Osteoblast (primary cell): ENCODE measurements around the gene SMIM17. TPM values are rescaled to one million over a fixed set of nuclear protein-coding genes. Genes with fewer than 3 reads are reported as not detected.

Experiments used
- DNase-seq: peaks from one replicate; pipeline ENCODE4 v3.0.0; 2011; ENCODE audit warnings: low spot score, mixed read lengths; ENCODE audit not compliant: insufficient read length; ENCODE audit errors: missing footprints
- H2AFZ ChIP-seq: 2 replicates; pipeline ENCODE4 v1.6.0; 2011; ENCODE audit warnings: mild to moderate bottlenecking, low read length
- H3K27ac ChIP-seq: 2 replicates; pipeline ENCODE4 v1.5.1; 2011; ENCODE audit warnings: mild to moderate bottlenecking, low read depth, low read length, moderate library complexity
- H3K27me3 ChIP-seq: 2 replicates; pipeline ENCODE4 v1.6.0; 2012; ENCODE audit warnings: mild to moderate bottlenecking, control low read depth, inconsistent platforms, low read length, moderate library complexity; ENCODE audit not compliant: insufficient read depth
- H3K36me3 ChIP-seq: 2 replicates; pipeline ENCODE4 v1.5.1; 2011; ENCODE audit warnings: mild to moderate bottlenecking, low read length, control low read depth, moderate library complexity; ENCODE audit not compliant: insufficient read depth
- H3K4me1 ChIP-seq: 2 replicates; pipeline ENCODE4 v1.5.1; 2011; ENCODE audit warnings: mild to moderate bottlenecking, low read length, control low read depth, moderate library complexity; ENCODE audit not compliant: insufficient read depth
- H3K4me2 ChIP-seq: 2 replicates; pipeline ENCODE4 v1.6.0; 2011; ENCODE audit warnings: mild to moderate bottlenecking, low read length; ENCODE audit not compliant: insufficient read depth
- H3K4me3 ChIP-seq: fragments of 200-600 bp; sonication (generic); 3 replicates; pipeline ENCODE4 v1.5.1; 2012; ENCODE audit warnings: mild to moderate bottlenecking, low read length, inconsistent platforms; ENCODE audit not compliant: insufficient read depth
- H3K79me2 ChIP-seq: 2 replicates; pipeline ENCODE4 v1.6.0; 2012; ENCODE audit warnings: mild to moderate bottlenecking, low read length, control low read depth, inconsistent platforms; ENCODE audit not compliant: insufficient read depth
- H3K9me3 ChIP-seq: 2 replicates; pipeline ENCODE4 v1.5.1; 2011; ENCODE audit warnings: low read depth, low read length, control low read depth
- H4K20me1 ChIP-seq: 2 replicates; pipeline ENCODE4 v1.6.0; 2012; ENCODE audit warnings: mild to moderate bottlenecking, low read length, control low read depth; ENCODE audit not compliant: insufficient read depth
- total RNA-seq: library from RNA; depleted of rRNA; stranded (reverse); fragments of >200 nt; gene quantifications from 2 replicates; pipeline ENCODE4 v1.2.3, GENCODE V29; 2012
- TF ChIP-seq, protein P1 (sequence below): IDR thresholded peaks from 2 replicates; pipeline ENCODE4 v1.5.1; 2011; ENCODE audit warnings: mild to moderate bottlenecking, low read depth, low read length, moderate library complexity; ENCODE audit errors: extremely low read depth

The SMIM17 gene
- total RNA-seq, 1 donor: not detected

DNA sequence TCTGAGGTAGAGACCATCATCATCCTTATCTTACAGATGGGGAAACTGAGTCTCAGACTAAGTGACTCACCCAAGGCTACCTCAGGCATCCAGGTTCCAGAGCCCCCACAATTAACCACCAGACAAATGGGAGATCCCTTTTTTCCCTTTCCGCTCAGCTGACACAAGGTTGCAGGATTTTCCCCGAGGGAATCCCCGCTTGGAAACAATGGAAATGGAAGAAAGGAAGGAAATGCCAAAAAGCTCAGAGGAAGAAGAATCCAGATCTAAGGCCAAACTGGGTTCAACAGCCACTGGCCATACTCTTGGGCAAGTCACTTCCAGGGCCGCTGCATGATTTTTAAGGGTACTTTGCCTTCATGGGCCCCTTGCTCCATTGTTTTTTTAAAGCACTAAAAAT lies 46.3 kb upstream of the SMIM17 start:
- Histone ChIP-seq H3K79me2 (peaks cover 49% of the 10 kb centered on the region), H3K27me3 (no peaks in the 10 kb centered on the region), H3K4me3 (no peak overlapping the region), H3K36me3 (no peaks in the 10 kb centered on the region), H3K4me1 (peaks cover 7% of the 10 kb centered on the region), H3K27ac (no peak overlapping the region), H3K4me2 (no peak overlapping the region), H4K20me1 (peaks cover 10% of the 10 kb centered on the region), H2AFZ (no peak overlapping the region), H3K9me3 (no peaks in the 10 kb centered on the region)
- DNase-seq: no peak
- TF ChIP-seq, protein P1, sequence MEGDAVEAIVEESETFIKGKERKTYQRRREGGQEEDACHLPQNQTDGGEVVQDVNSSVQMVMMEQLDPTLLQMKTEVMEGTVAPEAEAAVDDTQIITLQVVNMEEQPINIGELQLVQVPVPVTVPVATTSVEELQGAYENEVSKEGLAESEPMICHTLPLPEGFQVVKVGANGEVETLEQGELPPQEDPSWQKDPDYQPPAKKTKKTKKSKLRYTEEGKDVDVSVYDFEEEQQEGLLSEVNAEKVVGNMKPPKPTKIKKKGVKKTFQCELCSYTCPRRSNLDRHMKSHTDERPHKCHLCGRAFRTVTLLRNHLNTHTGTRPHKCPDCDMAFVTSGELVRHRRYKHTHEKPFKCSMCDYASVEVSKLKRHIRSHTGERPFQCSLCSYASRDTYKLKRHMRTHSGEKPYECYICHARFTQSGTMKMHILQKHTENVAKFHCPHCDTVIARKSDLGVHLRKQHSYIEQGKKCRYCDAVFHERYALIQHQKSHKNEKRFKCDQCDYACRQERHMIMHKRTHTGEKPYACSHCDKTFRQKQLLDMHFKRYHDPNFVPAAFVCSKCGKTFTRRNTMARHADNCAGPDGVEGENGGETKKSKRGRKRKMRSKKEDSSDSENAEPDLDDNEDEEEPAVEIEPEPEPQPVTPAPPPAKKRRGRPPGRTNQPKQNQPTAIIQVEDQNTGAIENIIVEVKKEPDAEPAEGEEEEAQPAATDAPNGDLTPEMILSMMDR: no peak

DNA sequence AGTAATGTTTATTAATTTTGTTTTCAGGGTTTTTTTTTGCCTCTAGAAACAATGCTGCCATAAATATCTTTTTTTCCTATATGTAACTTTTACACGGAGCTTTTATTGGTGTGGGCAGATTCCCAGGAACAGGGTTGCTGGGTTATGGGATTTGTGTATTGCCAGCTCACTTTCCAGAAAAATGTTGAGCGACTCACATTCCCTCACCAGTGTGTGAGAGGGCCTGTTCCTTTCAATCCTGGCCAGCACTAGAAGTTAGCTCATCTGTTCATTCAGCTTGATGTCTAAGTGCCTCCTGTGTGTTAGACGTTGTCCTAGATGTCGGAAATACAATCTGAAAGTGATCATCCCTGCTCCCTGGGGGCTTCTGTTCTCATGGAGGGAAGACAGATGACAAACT lies 45.3 kb upstream of the SMIM17 start:
- peaks cover 56% of the 10 kb centered on the region for H3K79me2 ChIP-seq
- no peak overlapping the region for H2AFZ ChIP-seq

DNA sequence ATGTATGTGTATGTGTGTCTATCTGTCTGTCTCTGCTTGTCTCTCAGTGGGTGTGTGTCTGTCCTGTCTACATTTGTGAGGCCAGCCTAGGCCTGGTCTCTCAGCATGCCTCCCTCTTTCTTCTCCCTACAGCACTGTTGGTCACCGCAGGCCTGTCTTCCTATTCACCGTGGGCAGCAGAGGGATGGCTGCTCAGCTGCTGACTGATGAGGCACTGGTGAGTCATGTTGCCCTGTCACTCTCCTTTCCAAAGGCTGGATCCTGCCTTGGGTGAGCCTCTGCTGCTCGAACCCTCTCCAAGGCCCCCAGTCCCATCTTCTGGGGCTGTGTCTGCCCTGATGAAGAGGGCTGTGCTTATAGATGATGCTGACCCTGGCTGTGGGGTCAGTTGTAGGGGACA lies 41.6 kb upstream of the SMIM17 start:
- Histone ChIP-seq H3K4me1 (no peaks in the 10 kb centered on the region), H3K9me3 (peaks cover 6% of the 10 kb centered on the region), H3K36me3 (peaks cover 5% of the 10 kb centered on the region), H3K79me2 (peaks cover 70% of the 10 kb centered on the region), H3K4me2 (no peak overlapping the region), H3K27ac (no peak overlapping the region), H3K27me3 (no peaks in the 10 kb centered on the region), H3K4me3 (no peak overlapping the region), H2AFZ (no peak overlapping the region), H4K20me1 (peaks cover 7% of the 10 kb centered on the region)
- peak; percentile 88 for DNase-seq
- TF ChIP-seq, protein P1: no peak

More for the DNA sequence above, 45.3 kb upstream of the SMIM17 start:
- no peaks in the 10 kb centered on the region for H3K9me3 ChIP-seq
- DNase-seq: no peak
- no peak overlapping the region for H3K4me2 ChIP-seq
- no peak overlapping the region for H3K4me3 ChIP-seq
- peaks cover 5% of the 10 kb centered on the region for H3K36me3 ChIP-seq
- TF ChIP-seq, protein P1: no peak
- no peak overlapping the region for H3K27ac ChIP-seq
- H4K20me1 ChIP-seq: peaks cover 10% of the 10 kb centered on the region
- no peaks in the 10 kb centered on the region for H3K27me3 ChIP-seq
- peaks cover 7% of the 10 kb centered on the region for H3K4me1 ChIP-seq

DNA sequence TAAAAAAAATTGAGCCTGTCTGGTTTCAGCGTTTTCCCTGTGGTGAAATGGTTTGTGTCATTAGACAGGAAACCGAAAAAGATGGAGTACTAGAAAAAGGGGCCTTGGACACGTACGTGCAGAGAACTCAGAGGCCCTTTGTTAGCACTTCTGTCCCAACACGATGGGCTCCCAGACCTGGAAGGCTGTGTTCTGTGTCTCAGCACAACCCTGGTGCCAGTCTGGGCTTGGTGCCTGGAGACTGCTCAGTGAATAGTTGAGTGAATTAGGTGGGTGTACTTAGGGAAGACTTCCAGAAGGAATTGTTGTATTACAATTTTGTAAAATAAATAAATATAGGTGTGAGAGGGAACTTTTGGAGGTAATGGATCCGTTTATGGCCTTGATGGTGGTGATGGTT lies 39.1 kb upstream of the SMIM17 start:
- Histone ChIP-seq H3K4me2 (no peak overlapping the region), H3K4me1 (no peaks in the 10 kb centered on the region), H2AFZ (no peak overlapping the region), H4K20me1 (peaks cover 7% of the 10 kb centered on the region), H3K27ac (no peak overlapping the region), H3K36me3 (peaks cover 5% of the 10 kb centered on the region), H3K9me3 (peaks cover 6% of the 10 kb centered on the region), H3K27me3 (no peaks in the 10 kb centered on the region), H3K79me2 (peaks cover 67% of the 10 kb centered on the region), H3K4me3 (no peak overlapping the region)
- TF ChIP-seq, protein P1: no peak
- no peak for DNase-seq
